Testis (tissue), 3 donors: Measurements from ENCODE around the gene DNASE1L1. TPM values are rescaled to one million over a fixed set of nuclear protein-coding genes. Genes with fewer than 3 reads are reported as not detected.

Experiments
- DNase-seq: peaks from one replicate; pipeline ENCODE4 v3.0.0-alpha.2; 2019
- H3K27ac ChIP-seq, 2 donors: fragments of 200-600 bp; sonication (generic); one replicate each; pipeline ENCODE4 v1.5.1; 2019
- H3K27me3 ChIP-seq: fragments of 200-600 bp; sonication (generic); one replicate; pipeline ENCODE4 v1.5.1; 2019
- H3K36me3 ChIP-seq: fragments of 200-600 bp; sonication (generic); one replicate; pipeline ENCODE4 v1.5.1; 2017; ENCODE audit warnings: low read depth; ENCODE audit errors: missing control alignments
- H3K4me1 ChIP-seq: fragments of 200-600 bp; sonication (generic); one replicate; pipeline ENCODE4 v1.5.1; 2019
- H3K4me3 ChIP-seq, 2 donors: fragments of 200-600 bp; sonication (generic); one replicate each; pipeline ENCODE4 v1.5.1; 2017 to 2019
- H3K9me3 ChIP-seq: fragments of 200-600 bp; sonication (generic); one replicate; pipeline ENCODE4 v1.5.1; 2017
- POLR2A ChIP-seq: fragments of 450-650 bp; IDR thresholded peaks from one replicate; pipeline ENCODE4 v1.6.1; 2017; ENCODE audit warnings: antibody characterized with exemption, mild to moderate bottlenecking, moderate library complexity
- WGBS, 2 donors: methylation state at CpG; one replicate each; pipeline ENCODE4 v1.1.5; 2018; 5-methylcytosine and 5-hydroxymethylcytosine counted together
- intact Hi-C: fragments of 100-400 bp; cut with DNase I; formaldehyde crosslinking; loops from one replicate; pipeline ENCODE4 v1.15.1; 2023; ENCODE audit warnings: low total_unique reads
- polyA plus RNA-seq: library from polyadenylated mRNA; stranded (reverse); fragments of 350-450 nt; fragmentation: Illumina TruSeq; extraction: RNeasy Lipid Tissue Mini Kit (QIAGEN cat#74804); gene quantifications from one replicate; pipeline ENCODE4 v1.2.3, GENCODE V29; 2014; ENCODE audit warnings: low read depth, low replicate concordance; ENCODE audit not compliant: insufficient read depth
- total RNA-seq, 2 donors: library from RNA; depleted of rRNA; stranded (reverse); fragments of >200 nt; gene quantifications; one replicate each; pipeline ENCODE4 v1.2.3, GENCODE V29; 2016
- TF ChIP-seq, protein P1 (sequence below), 3 experiments: fragments of 450-650 bp in 2 of 3; fragments of 200-600 bp in 1 of 3; sonication (generic) in 1 of 3; IDR thresholded peaks; one replicate each; pipeline ENCODE4 v1.5.1; 2016 to 2019; ENCODE audit warnings: antibody characterized with exemption in 3 of 3, mild to moderate bottlenecking in 2 of 3, moderate library complexity in 1 of 3

The DNASE1L1 gene
- total and polyA plus RNA-seq, 3 donors from 2014 or later: 18.5 to 42.2 (median 36.5) TPM

DNA sequence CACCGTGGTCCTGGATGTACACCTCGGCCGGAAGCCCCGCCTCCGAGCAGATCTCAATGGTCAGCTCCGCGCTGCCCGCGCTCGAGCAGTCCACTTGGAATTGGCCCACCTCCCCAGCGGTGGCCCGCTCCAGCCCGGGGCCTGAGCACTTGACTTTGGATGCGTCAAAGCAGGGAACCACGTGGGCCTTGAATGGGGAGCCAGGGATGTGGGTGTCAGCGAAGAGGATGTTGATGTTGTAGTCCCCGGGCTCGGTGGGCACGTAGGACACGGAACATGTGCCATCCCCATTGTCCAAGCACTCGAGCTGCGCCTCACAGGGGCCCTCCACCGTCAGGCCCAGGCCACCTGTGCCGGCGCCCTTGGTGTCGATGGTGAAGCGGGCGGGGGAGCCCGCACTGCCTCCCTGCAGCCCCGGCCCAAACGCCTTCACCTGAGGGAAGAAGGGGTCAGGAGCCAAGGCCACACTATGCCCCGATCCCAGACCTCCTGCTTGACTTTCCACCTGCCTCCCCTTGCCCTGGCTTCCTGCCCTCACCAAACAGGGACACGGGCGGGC is 48.8 kb downstream of the DNASE1L1 start:
- Histone ChIP-seq H3K27me3 (no peaks in the 10 kb centered on the region), H3K36me3 (no peaks in the 10 kb centered on the region), H3K4me3 (no peak overlapping the region), H3K4me1 (no peaks in the 10 kb centered on the region), H3K9me3 (no peaks in the 10 kb centered on the region), H3K27ac (no peak overlapping the region)
- TF ChIP-seq, protein P1, sequence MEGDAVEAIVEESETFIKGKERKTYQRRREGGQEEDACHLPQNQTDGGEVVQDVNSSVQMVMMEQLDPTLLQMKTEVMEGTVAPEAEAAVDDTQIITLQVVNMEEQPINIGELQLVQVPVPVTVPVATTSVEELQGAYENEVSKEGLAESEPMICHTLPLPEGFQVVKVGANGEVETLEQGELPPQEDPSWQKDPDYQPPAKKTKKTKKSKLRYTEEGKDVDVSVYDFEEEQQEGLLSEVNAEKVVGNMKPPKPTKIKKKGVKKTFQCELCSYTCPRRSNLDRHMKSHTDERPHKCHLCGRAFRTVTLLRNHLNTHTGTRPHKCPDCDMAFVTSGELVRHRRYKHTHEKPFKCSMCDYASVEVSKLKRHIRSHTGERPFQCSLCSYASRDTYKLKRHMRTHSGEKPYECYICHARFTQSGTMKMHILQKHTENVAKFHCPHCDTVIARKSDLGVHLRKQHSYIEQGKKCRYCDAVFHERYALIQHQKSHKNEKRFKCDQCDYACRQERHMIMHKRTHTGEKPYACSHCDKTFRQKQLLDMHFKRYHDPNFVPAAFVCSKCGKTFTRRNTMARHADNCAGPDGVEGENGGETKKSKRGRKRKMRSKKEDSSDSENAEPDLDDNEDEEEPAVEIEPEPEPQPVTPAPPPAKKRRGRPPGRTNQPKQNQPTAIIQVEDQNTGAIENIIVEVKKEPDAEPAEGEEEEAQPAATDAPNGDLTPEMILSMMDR (IDR thresholded peaks at IDR 0.05): no peak
- TF ChIP-seq POLR2A: no peak
- intact Hi-C loops: no loop called here
- 86% methylated on average over 21 of the region's 34 CpGs; no CpG with 5 or more reads in 1 of the 2 donors for WGBS, 2 donors
- DNase-seq: no peak

DNA sequence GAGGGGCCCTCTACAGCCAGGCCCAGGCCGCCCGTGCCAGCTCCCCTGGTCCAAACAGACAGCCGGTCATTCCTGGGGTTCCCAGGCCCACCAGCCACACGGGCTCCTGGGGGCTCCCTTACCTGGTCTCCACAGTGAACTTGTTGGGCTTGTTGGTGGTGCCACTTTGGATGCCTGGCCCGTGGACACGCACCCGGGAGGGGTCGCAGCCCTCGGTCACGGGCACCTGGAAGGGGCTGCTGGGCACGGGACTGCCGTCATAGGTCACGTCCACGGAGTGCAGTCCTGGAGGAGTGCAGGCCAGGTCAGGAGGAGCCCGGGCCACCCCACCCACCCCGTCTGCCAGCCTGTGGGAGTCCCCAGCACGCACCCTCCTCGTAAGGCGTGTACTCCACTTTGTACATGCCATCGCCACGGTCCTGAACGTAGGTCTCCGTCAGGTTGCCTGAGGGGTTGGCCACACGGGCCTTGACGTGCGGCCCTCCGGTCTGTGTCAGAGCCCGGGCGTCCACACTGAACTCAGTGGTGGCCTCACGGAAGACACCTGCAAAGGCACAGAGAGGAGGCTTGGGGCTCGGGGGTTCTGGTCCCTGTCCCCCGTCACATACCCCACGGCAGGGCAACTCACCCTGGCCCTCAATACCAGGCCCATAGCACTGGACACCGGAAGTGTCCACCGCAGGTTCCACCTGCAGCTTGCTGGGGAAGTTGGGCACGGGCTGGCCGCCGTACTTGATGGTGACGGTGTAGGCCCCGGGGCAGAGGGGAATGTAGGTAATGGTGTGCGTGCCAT is 49.5 kb downstream of the DNASE1L1 start:
- Histone ChIP-seq H3K4me1 (no peaks in the 10 kb centered on the region), H3K27ac (no peak overlapping the region), H3K4me3 (no peak overlapping the region), H3K27me3 (no peaks in the 10 kb centered on the region), H3K9me3 (no peaks in the 10 kb centered on the region), H3K36me3 (no peaks in the 10 kb centered on the region)
- DNase-seq: no peak
- no peak for TF ChIP-seq POLR2A
- TF ChIP-seq, protein P1 (IDR thresholded peaks at IDR 0.05): no peak
- intact Hi-C loops: no loop called here
- 87 to 91% methylated on average over 3 to 17 of the region's 41 CpGs for WGBS, 2 donors

DNA sequence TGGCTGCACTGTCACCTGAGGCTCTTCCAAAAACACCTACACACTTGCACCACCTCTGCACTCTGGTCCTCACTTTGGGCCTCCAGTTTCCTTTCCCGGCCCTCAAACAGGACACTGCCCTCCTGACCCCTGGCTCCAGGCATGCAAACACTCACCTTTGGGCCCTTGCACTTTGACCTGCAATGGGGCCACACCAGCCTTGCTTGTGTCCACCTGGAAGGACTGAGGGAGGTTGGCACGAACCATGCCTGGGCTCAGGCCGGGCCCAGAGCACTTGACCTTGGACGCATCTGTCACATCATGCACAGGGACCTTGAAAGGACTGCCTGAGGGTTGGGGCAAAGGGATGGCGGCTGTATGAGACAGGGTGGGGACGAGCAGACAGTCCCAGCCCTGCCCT is 50.2 kb downstream of the DNASE1L1 start:
- H3K27me3 ChIP-seq: no peaks in the 10 kb centered on the region
- H3K9me3 ChIP-seq: no peaks in the 10 kb centered on the region
- TF ChIP-seq, protein P1 (IDR thresholded peaks at IDR 0.05): no peak
- H3K36me3 ChIP-seq: no peaks in the 10 kb centered on the region
- 32% methylated on average over 3 of the region's 6 CpGs; no CpG with 5 or more reads in 1 of the 2 donors for WGBS, 2 donors
- DNase-seq: no peak
- H3K4me3 ChIP-seq: no peak overlapping the region
- intact Hi-C loops: no loop called here
- no peak overlapping the region for H3K27ac ChIP-seq
- no peaks in the 10 kb centered on the region for H3K4me1 ChIP-seq

DNA sequence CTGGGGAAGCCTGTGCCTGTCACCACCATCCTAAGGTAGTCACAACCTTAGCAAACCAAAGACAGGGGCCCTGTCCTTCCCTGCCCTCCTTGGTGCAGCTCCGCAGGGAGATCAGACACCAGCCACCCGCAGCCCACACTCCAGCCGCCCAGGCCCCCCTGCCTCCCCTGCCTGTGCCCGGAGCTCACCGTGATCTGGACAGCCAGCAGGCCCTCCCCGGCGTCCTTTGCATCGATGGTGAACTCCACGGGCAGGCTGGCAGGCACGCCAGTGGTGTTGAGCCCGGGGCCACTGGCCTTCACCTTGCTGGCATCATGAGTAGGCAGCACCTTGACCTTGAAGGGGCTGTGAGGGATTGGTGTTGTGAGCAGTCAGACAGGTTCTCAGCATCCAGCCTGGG is 51.0 kb downstream of the DNASE1L1 start:
- WGBS, 2 donors: 83% methylated on average over 11 of the region's 11 CpGs; no CpG with 5 or more reads in 1 of the 2 donors
- H3K4me1 ChIP-seq: no peaks in the 10 kb centered on the region
- TF ChIP-seq POLR2A: no peak
- TF ChIP-seq, protein P1 (IDR thresholded peaks at IDR 0.05): no peak

More for the DNA sequence above, 51.0 kb downstream of the DNASE1L1 start:
- intact Hi-C loops: no loop called here
- H3K36me3 ChIP-seq: no peaks in the 10 kb centered on the region
- no peak for DNase-seq
- H3K9me3 ChIP-seq: no peaks in the 10 kb centered on the region
- H3K27ac ChIP-seq: no peak overlapping the region
- H3K4me3 ChIP-seq: no peak overlapping the region
- no peaks in the 10 kb centered on the region for H3K27me3 ChIP-seq
